Measurements from ENCODE around the gene RB1. TPM values are rescaled to one million over a fixed set of nuclear protein-coding genes. Genes with fewer than 3 reads are reported as not detected.

RB1 gene
- total RNA-seq, 2 donors from 2014 or later = 28.5 TPM

DNA sequence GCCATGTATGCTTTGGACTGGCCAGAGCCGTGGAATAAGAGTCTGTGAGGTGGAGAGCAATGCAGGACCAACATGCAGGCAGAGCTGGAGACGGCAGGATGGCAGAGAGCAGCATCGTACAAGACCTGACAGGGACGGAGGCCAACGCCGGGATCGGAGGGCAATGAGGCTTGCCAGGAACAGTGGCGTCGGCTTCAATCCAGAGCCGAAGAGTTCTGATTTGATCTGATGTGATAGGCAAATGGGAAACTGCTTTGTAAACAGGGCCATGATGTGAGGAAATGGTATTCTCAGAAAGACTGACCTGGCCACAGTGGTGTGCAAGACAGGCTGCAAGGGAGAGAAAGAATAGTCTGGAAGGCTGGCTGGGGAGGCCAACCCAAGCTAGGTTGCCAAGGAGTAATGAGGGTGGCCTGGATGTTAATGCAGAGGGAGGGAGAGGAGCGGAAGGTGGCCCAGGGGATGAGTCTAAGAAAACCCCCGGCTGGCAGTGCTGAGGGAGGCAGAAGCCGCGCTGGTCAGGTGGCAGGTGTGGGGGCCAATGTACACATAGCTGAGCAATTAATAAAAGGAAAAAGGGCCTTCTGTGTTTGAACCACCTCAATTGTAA lies 202.6 kb downstream of the RB1 start:
- no peak overlapping the region for H3K9ac ChIP-seq (ENCODE audit: low read depth in 2 of 2, low read length in 2 of 2)
- no peaks in the 10 kb centered on the region for H3K4me1 ChIP-seq
- TF ChIP-seq, protein P1, sequence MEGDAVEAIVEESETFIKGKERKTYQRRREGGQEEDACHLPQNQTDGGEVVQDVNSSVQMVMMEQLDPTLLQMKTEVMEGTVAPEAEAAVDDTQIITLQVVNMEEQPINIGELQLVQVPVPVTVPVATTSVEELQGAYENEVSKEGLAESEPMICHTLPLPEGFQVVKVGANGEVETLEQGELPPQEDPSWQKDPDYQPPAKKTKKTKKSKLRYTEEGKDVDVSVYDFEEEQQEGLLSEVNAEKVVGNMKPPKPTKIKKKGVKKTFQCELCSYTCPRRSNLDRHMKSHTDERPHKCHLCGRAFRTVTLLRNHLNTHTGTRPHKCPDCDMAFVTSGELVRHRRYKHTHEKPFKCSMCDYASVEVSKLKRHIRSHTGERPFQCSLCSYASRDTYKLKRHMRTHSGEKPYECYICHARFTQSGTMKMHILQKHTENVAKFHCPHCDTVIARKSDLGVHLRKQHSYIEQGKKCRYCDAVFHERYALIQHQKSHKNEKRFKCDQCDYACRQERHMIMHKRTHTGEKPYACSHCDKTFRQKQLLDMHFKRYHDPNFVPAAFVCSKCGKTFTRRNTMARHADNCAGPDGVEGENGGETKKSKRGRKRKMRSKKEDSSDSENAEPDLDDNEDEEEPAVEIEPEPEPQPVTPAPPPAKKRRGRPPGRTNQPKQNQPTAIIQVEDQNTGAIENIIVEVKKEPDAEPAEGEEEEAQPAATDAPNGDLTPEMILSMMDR (IDR thresholded peaks at IDR 0.05) = no peak
- H3K27ac ChIP-seq = peak overlapping the region; percentile 43
- DNase-seq = no peak
- no peaks in the 10 kb centered on the region for H3K27me3 ChIP-seq
- no peaks in the 10 kb centered on the region for H3K36me3 ChIP-seq
- H3K4me3 ChIP-seq = no peak overlapping the region
- intact Hi-C loops (cut with DNase I) = no loop called here
- H3K9me3 ChIP-seq = no peaks in the 10 kb centered on the region

DNA sequence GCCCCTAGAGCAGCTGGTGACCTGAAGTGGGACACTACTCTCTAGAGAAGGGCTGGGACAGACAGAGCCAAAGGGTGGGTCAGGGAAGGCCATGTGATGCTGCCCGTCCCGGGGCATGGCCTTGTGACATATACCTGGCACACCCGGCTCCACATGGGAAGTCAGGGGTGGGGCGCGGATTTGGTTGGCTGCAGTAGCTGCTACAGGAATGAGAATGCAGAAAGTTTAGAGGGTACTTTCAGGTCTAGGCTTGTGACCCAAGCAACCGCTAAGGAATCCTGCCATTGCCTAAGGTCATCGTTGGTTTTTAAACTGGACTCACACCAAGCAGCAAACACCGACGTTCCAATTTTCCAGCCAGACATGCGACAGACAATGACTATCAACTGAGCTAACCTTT lies 203.5 kb downstream of the RB1 start:
- Histone ChIP-seq H3K4me1 (no peaks in the 10 kb centered on the region), H3K9ac (ENCODE audit: low read depth in 2 of 2, low read length in 2 of 2) (no peak overlapping the region), H3K36me3 (no peaks in the 10 kb centered on the region), H3K9me3 (no peaks in the 10 kb centered on the region), H3K27me3 (no peaks in the 10 kb centered on the region), H3K4me3 (no peak overlapping the region), H3K27ac (no peak overlapping the region)
- intact Hi-C loops (cut with DNase I) = no loop called here
- DNase-seq = no peak
- TF ChIP-seq, protein P1 (IDR thresholded peaks at IDR 0.05) = no peak

DNA sequence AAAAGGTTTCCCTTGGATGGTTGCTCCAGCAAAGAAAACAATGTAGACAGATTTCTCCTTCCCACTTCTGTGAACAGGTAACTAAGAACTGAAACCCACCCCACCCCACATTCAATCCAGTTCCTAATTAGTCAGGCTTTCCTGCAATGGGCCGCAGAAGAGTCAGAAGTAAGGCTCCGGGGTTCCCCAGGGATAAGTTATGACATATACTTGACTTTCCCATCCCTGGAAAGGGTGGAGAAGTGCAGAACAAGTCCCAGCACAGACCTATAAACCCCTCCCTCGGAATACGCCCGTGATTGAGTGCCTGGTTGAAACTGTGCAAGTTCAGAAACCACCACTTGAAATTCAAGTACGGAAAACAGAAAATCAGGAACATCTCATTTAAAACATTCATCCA lies 204.5 kb downstream of the RB1 start:
- Histone ChIP-seq H3K4me1 (no peaks in the 10 kb centered on the region), H3K9ac (ENCODE audit: low read depth in 2 of 2, low read length in 2 of 2) (no peak overlapping the region), H3K27me3 (no peaks in the 10 kb centered on the region), H3K27ac (no peak overlapping the region), H3K9me3 (no peaks in the 10 kb centered on the region), H3K36me3 (no peaks in the 10 kb centered on the region), H3K4me3 (no peak overlapping the region)
- DNase-seq = no peak
- intact Hi-C loops (cut with DNase I) = no loop called here
- TF ChIP-seq, protein P1 (IDR thresholded peaks at IDR 0.05) = no peak

DNA sequence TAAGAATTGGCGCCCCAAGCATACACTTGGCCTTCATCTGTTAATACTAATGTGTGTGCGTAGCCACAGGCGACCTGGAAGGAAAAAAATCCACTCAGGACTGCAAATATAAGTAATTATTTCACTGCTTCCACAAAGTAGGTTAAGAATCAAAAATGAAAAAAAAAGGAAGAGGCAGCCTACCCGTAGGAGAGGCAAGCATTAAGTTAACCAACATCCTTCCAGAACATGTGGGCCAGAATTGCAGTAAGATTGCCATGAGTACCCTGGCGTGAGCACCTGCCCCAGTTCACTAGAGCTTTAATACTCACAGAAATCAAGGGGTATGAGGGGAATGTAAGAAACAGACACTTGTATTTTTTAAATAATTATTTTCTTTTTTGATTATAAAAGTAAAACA lies 207.1 kb downstream of the RB1 start:
- Histone ChIP-seq H3K27me3 (no peaks in the 10 kb centered on the region), H3K27ac (no peak overlapping the region), H3K4me1 (no peaks in the 10 kb centered on the region), H3K4me3 (no peak overlapping the region), H3K9me3 (no peaks in the 10 kb centered on the region), H3K9ac (ENCODE audit: low read depth in 2 of 2, low read length in 2 of 2) (no peak overlapping the region), H3K36me3 (no peaks in the 10 kb centered on the region)
- no peak for DNase-seq
- intact Hi-C loops (cut with DNase I) = no loop called here
- TF ChIP-seq, protein P1 (IDR thresholded peaks at IDR 0.05) = no peak

DNA sequence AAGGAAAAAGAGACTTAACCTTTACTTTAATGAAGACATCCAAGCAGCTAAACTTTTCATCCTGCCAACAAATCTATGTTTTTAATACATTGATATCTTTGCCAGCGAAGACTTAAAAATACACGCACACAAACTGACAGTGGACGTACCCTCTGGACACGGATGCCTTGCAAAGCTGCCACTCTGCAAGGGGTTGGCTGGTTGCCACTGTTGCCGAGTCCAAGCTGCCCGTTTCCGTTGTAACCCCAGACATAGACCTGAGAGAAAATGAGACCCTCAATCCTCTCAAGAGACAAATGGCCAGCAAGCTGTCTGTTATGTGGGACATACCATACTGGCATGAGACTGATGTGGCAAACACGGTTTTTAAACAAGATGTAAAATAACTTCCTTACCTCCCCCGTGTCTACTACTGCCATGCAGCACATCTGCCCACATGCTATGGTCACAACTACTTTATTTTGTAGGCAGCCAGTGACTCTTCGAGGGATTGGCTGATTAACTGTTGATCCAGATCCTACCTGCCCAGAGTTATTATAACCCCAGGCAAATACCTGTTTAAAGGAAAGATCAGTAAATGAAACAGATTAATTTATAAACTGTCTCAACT lies 208.2 kb downstream of the RB1 start:
- H3K27ac ChIP-seq = no peak overlapping the region
- H3K4me1 ChIP-seq = no peaks in the 10 kb centered on the region
- H3K9me3 ChIP-seq = no peaks in the 10 kb centered on the region
- no peaks in the 10 kb centered on the region for H3K27me3 ChIP-seq
- H3K4me3 ChIP-seq = no peak overlapping the region
- H3K36me3 ChIP-seq = no peaks in the 10 kb centered on the region
- DNase-seq = no peak
- TF ChIP-seq, protein P1 (IDR thresholded peaks at IDR 0.05) = no peak
- no peak overlapping the region for H3K9ac ChIP-seq (ENCODE audit: low read depth in 2 of 2, low read length in 2 of 2)
- intact Hi-C loops (cut with DNase I) = no loop called here

All from colonic mucosa (tissue), 4 donors.